Adrenal gland (tissue), 5 donors: ENCODE data around the gene SPAST.

Source experiments
- CTCF ChIP-seq, 6 experiments: fragments of 450-650 bp in 4 of 6; fragments of 200-600 bp in 2 of 6; sonication (generic) in 1 of 6; IDR thresholded peaks; 1 replicate in 5 of 6; 2 replicates in 1 of 6; pipeline versions ENCODE4 v1.5.1 to v1.8.0; 2016 to 2021; ENCODE audit warnings: antibody characterized with exemption in 6 of 6, mild to moderate bottlenecking in 2 of 6, moderate library complexity in 1 of 6
- POLR2A ChIP-seq, 2 donors: fragments of 450-650 bp; IDR thresholded peaks; one replicate each; pipeline ENCODE4 v1.6.1; 2017; ENCODE audit warnings: antibody characterized with exemption in 2 of 2, mild to moderate bottlenecking in 2 of 2, moderate library complexity in 1 of 2
- donor health status: DM: no; HTN: no; CAD: no.

- no peak for TF ChIP-seq POLR2A (IDR thresholded peaks at IDR 0.05)
- no peak for TF ChIP-seq CTCF (IDR thresholded peaks at IDR 0.05)
Measured at GRCh38 chr2:32051836-32052439, 11.4 kb upstream of the SPAST start.
